H9 (cell line): ENCODE results near the gene FGF12. TPM values are rescaled to one million over a fixed set of nuclear protein-coding genes. Genes with fewer than 3 reads are reported as not detected.

Source experiments
- DNase-seq: peaks from one replicate; pipeline ENCODE4 v3.0.0-alpha.2; 2017
- H2AFZ ChIP-seq: one replicate; pipeline ENCODE4 v1.6.1; 2013; ENCODE audit warnings: mild to moderate bottlenecking, low read length, control low read depth, moderate library complexity
- H2AK5ac ChIP-seq: 2 replicates; pipeline ENCODE4 v1.6.1; 2013; ENCODE audit warnings: low read length, control low read depth, mixed read lengths; ENCODE audit not compliant: insufficient read length
- H2BK120ac ChIP-seq: one replicate; pipeline ENCODE4 v1.6.1; 2013; ENCODE audit warnings: low read depth, mild to moderate bottlenecking, low read length, control low read depth, inconsistent platforms; ENCODE audit not compliant: poor library complexity, severe bottlenecking
- H2BK12ac ChIP-seq: 2 replicates; pipeline ENCODE4 v1.6.1; 2013; ENCODE audit warnings: low read length, control low read depth, mixed read lengths, low read depth; ENCODE audit not compliant: insufficient read length
- H2BK15ac ChIP-seq: 2 replicates; pipeline ENCODE4 v1.6.1; 2013; ENCODE audit warnings: low read depth, low read length, control low read depth
- H2BK20ac ChIP-seq: one replicate; pipeline ENCODE4 v1.6.1; 2013; ENCODE audit warnings: low read depth, mild to moderate bottlenecking, low read length, control low read depth, inconsistent platforms; ENCODE audit not compliant: poor library complexity, severe bottlenecking
- H2BK5ac ChIP-seq: 2 replicates; pipeline ENCODE4 v1.6.1; 2013; ENCODE audit warnings: low read length, control low read depth, mixed read lengths; ENCODE audit not compliant: insufficient read length
- H3K14ac ChIP-seq: 2 replicates; pipeline ENCODE4 v1.6.1; 2013; ENCODE audit warnings: low read length, control low read depth; ENCODE audit not compliant: insufficient read depth
- H3K18ac ChIP-seq: 2 replicates; pipeline ENCODE4 v1.6.1; 2013; ENCODE audit warnings: low read depth, mild to moderate bottlenecking, mixed read lengths, low read length, control low read depth; ENCODE audit not compliant: insufficient read length
- H3K23ac ChIP-seq: 2 replicates; pipeline ENCODE4 v1.6.1; 2013; ENCODE audit warnings: low read length, control low read depth, mixed read lengths, low read depth; ENCODE audit not compliant: insufficient read length
- H3K23me2 ChIP-seq: 2 replicates; pipeline ENCODE4 v1.6.1; 2013; ENCODE audit warnings: low read depth, mild to moderate bottlenecking, mixed read lengths, low read length, control low read depth; ENCODE audit not compliant: insufficient read length, poor library complexity, severe bottlenecking
- H3K27ac ChIP-seq: 2 replicates; pipeline ENCODE4 v1.5.1; 2013; ENCODE audit warnings: low read length, control low read depth, mixed read lengths, low read depth; ENCODE audit not compliant: insufficient read length
- H3K27me3 ChIP-seq: 2 replicates; pipeline ENCODE4 v1.6.1; 2013; ENCODE audit warnings: low read length, control low read depth, inconsistent platforms; ENCODE audit not compliant: insufficient read depth
- H3K4ac ChIP-seq: 2 replicates; pipeline ENCODE4 v1.6.1; 2013; ENCODE audit warnings: low read depth, mild to moderate bottlenecking, control low read depth, inconsistent platforms, low read length, moderate library complexity
- H3K4me1 ChIP-seq: 2 replicates; pipeline ENCODE4 v1.6.1; 2013; ENCODE audit warnings: low read length, control low read depth, inconsistent platforms; ENCODE audit not compliant: insufficient read depth
- H3K4me2 ChIP-seq: 2 replicates; pipeline ENCODE4 v1.6.1; 2013; ENCODE audit warnings: low read length, control low read depth, mixed read lengths; ENCODE audit not compliant: insufficient read length, insufficient read depth
- H3K56ac ChIP-seq: 2 replicates; pipeline ENCODE4 v1.6.1; 2013; ENCODE audit warnings: low read depth, mild to moderate bottlenecking, mixed read lengths, low read length, control low read depth; ENCODE audit not compliant: insufficient read length
- H3K79me1 ChIP-seq: 2 replicates; pipeline ENCODE4 v1.6.1; 2013; ENCODE audit warnings: low read depth, mild to moderate bottlenecking, moderate library complexity, low read length, control low read depth, inconsistent platforms; ENCODE audit not compliant: insufficient read depth, poor library complexity, severe bottlenecking
- H3K79me2 ChIP-seq: 2 replicates; pipeline ENCODE4 v1.6.1; 2013; ENCODE audit warnings: low read length, control low read depth, inconsistent platforms; ENCODE audit not compliant: insufficient read depth
- H3K9ac ChIP-seq: 2 replicates; pipeline ENCODE4 v1.6.1; 2013; ENCODE audit warnings: low read length, control low read depth, mixed read lengths; ENCODE audit not compliant: insufficient read length; ENCODE audit errors: extremely low read depth
- H3K9me3 ChIP-seq: one replicate; pipeline ENCODE4 v1.6.1; 2013; ENCODE audit warnings: low read depth, low read length, inconsistent platforms; ENCODE audit not compliant: control insufficient read depth
- H3T11ph ChIP-seq: one replicate; pipeline ENCODE4 v1.6.1; 2013; ENCODE audit warnings: mild to moderate bottlenecking, low read length, control low read depth, inconsistent platforms
- H4K20me1 ChIP-seq: one replicate; pipeline ENCODE4 v1.6.1; 2013; ENCODE audit not compliant: control insufficient read depth, insufficient read length, insufficient read depth
- H4K5ac ChIP-seq: 2 replicates; pipeline ENCODE4 v1.6.1; 2013; ENCODE audit warnings: low read depth, mild to moderate bottlenecking, mixed read lengths, low read length, control low read depth; ENCODE audit not compliant: insufficient read length
- H4K8ac ChIP-seq: replicated peaks from 2 replicates; pipeline ENCODE4 v1.6.1; 2013; ENCODE audit warnings: low read length, control low read depth, mixed read lengths, low read depth; ENCODE audit not compliant: insufficient read length
- H4K91ac ChIP-seq: 2 replicates; pipeline ENCODE4 v1.6.1; 2013; ENCODE audit warnings: low read depth, mild to moderate bottlenecking, moderate library complexity, mixed read lengths, low read length, control low read depth; ENCODE audit not compliant: insufficient read length
- H3K27ac Mint-ChIP-seq, 3 experiments: 2 replicates in 2 of 3; 3 replicates in 1 of 3; pipeline ENCODE4 v1.8.0; 2020 to 2021; ENCODE audit warnings: mixed read lengths in 3 of 3, mild to moderate bottlenecking in 1 of 3, moderate library complexity in 1 of 3
- H3K27me3 Mint-ChIP-seq: 2 replicates; pipeline ENCODE4 v1.8.0; 2021; ENCODE audit warnings: low read depth, mild to moderate bottlenecking, moderate library complexity, mixed read lengths
- H3K36me3 Mint-ChIP-seq, 3 experiments: 2 replicates in 2 of 3; 3 replicates in 1 of 3; pipeline ENCODE4 v1.8.0; 2020 to 2021; ENCODE audit warnings: low read depth in 3 of 3, mixed read lengths in 3 of 3; ENCODE audit not compliant: insufficient read depth in 1 of 3
- H3K4me1 Mint-ChIP-seq, 2 experiments: 2 replicates each; pipeline ENCODE4 v1.8.0; 2020; ENCODE audit warnings: mixed read lengths in 2 of 2
- H3K4me3 Mint-ChIP-seq, 2 experiments: 2 replicates in 1 of 2; 3 replicates in 1 of 2; pipeline ENCODE4 v1.8.0; 2020 to 2021; ENCODE audit warnings: mild to moderate bottlenecking in 2 of 2, mixed read lengths in 2 of 2, moderate library complexity in 1 of 2
- H3K9me3 Mint-ChIP-seq, 2 experiments: 2 replicates in 1 of 2; 3 replicates in 1 of 2; pipeline ENCODE4 v1.8.0; 2020; ENCODE audit warnings: mild to moderate bottlenecking in 2 of 2, mixed read lengths in 2 of 2, moderate library complexity in 1 of 2
- CTCF ChIP-seq: fragments of 200-600 bp; sonication (generic); conservative IDR thresholded peaks from 3 replicates; pipeline ENCODE4 v1.8.0; 2021; ENCODE audit warnings: antibody characterized with exemption, mild to moderate bottlenecking
- WGBS: extraction: QIAGEN DNeasy Blood & Tissue Kit; methylation state at CpG from one replicate; pipeline ENCODE4 v1.1.7; 2013; ENCODE audit warnings: missing lambda C conversion rate, low lambda C conversion rate, mixed read lengths; ENCODE audit not compliant: insufficient read length; ENCODE audit errors: extremely low coverage; 5-methylcytosine and 5-hydroxymethylcytosine counted together
- total RNA-seq: library from RNA; stranded (reverse); gene quantifications from 2 replicates; pipeline ENCODE4 v1.2.1, GENCODE V29; 2021

FGF12 gene
- total RNA-seq, 1 experiment from 2014 or later, result 5.6 TPM

- no CpG with 5 or more reads among the region's 4 CpGs for WGBS
- Histone ChIP-seq H3K56ac (no peak overlapping the region), H3K23ac (no peak overlapping the region), H4K5ac (no peak overlapping the region), H3K27me3 (no peaks in the 10 kb centered on the region), H3K9ac (no peak overlapping the region), H3K4ac (no peak overlapping the region), H3K9me3 (no peaks in the 10 kb centered on the region), H2BK20ac (no peak overlapping the region), H3K4me2 (no peak overlapping the region), H3T11ph (no peak overlapping the region), H2BK12ac (no peak overlapping the region), H3K27ac (no peak overlapping the region), H3K23me2 (no peaks in the 10 kb centered on the region), H3K18ac (no peak overlapping the region), H4K20me1 (no peaks in the 10 kb centered on the region), H3K79me2 (0 out of 2 replicates have a peak, but pooled peaks cover 2% of the 10 kb centered on the region), H2BK120ac (no peak overlapping the region), H3K79me1 (no peaks in the 10 kb centered on the region), H2AFZ (no peak overlapping the region), H2BK5ac (no peak overlapping the region), H3K4me1 (0 out of 2 replicates have a peak, but pooled peaks cover 2% of the 10 kb centered on the region), H2BK15ac (no peak overlapping the region), H2AK5ac (no peak overlapping the region), H4K8ac (no peak overlapping the region), H3K14ac (no peak overlapping the region), H4K91ac (no peak overlapping the region)
- Mint-ChIP-seq H3K27ac (peak overlapping the region in 1 of 3 experiments; percentile 4; a peak in 2 of 7 replicates), H3K9me3 (no peaks in the 10 kb centered on the region), H3K36me3 (no peaks in the 10 kb centered on the region), H3K27me3 (no peaks in the 10 kb centered on the region), H3K4me3 (no peak overlapping the region), H3K4me1 (peaks cover 14 to 18% of the 10 kb centered on the region in 2 experiments)
- TF ChIP-seq CTCF, result no peak
- no peak for DNase-seq
These were observed 354.7 kb downstream of the FGF12 start for GRCh38 chr3:192372616-192373015.
